Testis (tissue), 3 donors: Measurements from ENCODE around the gene FAIM2. TPM values are rescaled to one million over a fixed set of nuclear protein-coding genes. Genes with fewer than 3 reads are reported as not detected.

Experiments used
- DNase-seq: peaks from one replicate; pipeline ENCODE4 v3.0.0-alpha.2; 2019
- H3K27ac ChIP-seq, 2 donors: fragments of 200-600 bp; sonication (generic); one replicate each; pipeline ENCODE4 v1.5.1; 2019
- H3K27me3 ChIP-seq: fragments of 200-600 bp; sonication (generic); one replicate; pipeline ENCODE4 v1.5.1; 2019
- H3K36me3 ChIP-seq: fragments of 200-600 bp; sonication (generic); one replicate; pipeline ENCODE4 v1.5.1; 2017; ENCODE audit warnings: low read depth; ENCODE audit errors: missing control alignments
- H3K4me1 ChIP-seq: fragments of 200-600 bp; sonication (generic); one replicate; pipeline ENCODE4 v1.5.1; 2019
- H3K4me3 ChIP-seq, 2 donors: fragments of 200-600 bp; sonication (generic); one replicate each; pipeline ENCODE4 v1.5.1; 2017 to 2019
- H3K9me3 ChIP-seq: fragments of 200-600 bp; sonication (generic); one replicate; pipeline ENCODE4 v1.5.1; 2017
- CTCF ChIP-seq, 3 experiments: fragments of 450-650 bp in 2 of 3; fragments of 200-600 bp in 1 of 3; sonication (generic) in 1 of 3; IDR thresholded peaks; one replicate each; pipeline ENCODE4 v1.5.1; 2016 to 2019; ENCODE audit warnings: antibody characterized with exemption in 3 of 3, mild to moderate bottlenecking in 2 of 3, moderate library complexity in 1 of 3
- POLR2A ChIP-seq: fragments of 450-650 bp; IDR thresholded peaks from one replicate; pipeline ENCODE4 v1.6.1; 2017; ENCODE audit warnings: antibody characterized with exemption, mild to moderate bottlenecking, moderate library complexity
- WGBS, 2 donors: methylation state at CpG; one replicate each; pipeline ENCODE4 v1.1.5; 2018; 5-methylcytosine and 5-hydroxymethylcytosine counted together
- intact Hi-C: fragments of 100-400 bp; cut with DNase I; formaldehyde crosslinking; loops from one replicate; pipeline ENCODE4 v1.15.1; 2023; ENCODE audit warnings: low total_unique reads
- polyA plus RNA-seq: library from polyadenylated mRNA; stranded (reverse); fragments of 350-450 nt; fragmentation: Illumina TruSeq; extraction: RNeasy Lipid Tissue Mini Kit (QIAGEN cat#74804); gene quantifications from one replicate; pipeline ENCODE4 v1.2.3, GENCODE V29; 2014; ENCODE audit warnings: low read depth, low replicate concordance; ENCODE audit not compliant: insufficient read depth
- total RNA-seq, 2 donors: library from RNA; depleted of rRNA; stranded (reverse); fragments of >200 nt; gene quantifications; one replicate each; pipeline ENCODE4 v1.2.3, GENCODE V29; 2016

The FAIM2 gene
- total and polyA plus RNA-seq, 3 donors from 2014 or later: 14.6 to 67.5 (median 15.3) TPM

GRCh38 chr12:49894751-49895148 is 8.9 kb downstream of the FAIM2 start:
- DNase-seq: no peak
- H3K4me3 ChIP-seq: no peak overlapping the region
- 66 to 78% methylated on average over 2 to 5 of the region's 5 CpGs for WGBS, 2 donors

GRCh38 chr12:49893753-49894750 is 9.6 kb downstream of the FAIM2 start:
- 80 to 95% methylated on average over 10 of the region's 10 CpGs for WGBS, 2 donors
- no peaks in the 10 kb centered on the region for H3K27me3 ChIP-seq
- H3K4me1 ChIP-seq: peaks cover 17% of the 10 kb centered on the region
- H3K36me3 ChIP-seq: no peaks in the 10 kb centered on the region
- no peak for DNase-seq
- TF ChIP-seq POLR2A: no peak
- no peak for TF ChIP-seq CTCF (IDR thresholded peaks at IDR 0.05)
- H3K27ac ChIP-seq: no peak overlapping the region
- H3K9me3 ChIP-seq: no peaks in the 10 kb centered on the region
- H3K4me3 ChIP-seq: no peak overlapping the region
- intact Hi-C loops: no loop called here

More at GRCh38 chr12:49894751-49895148, 8.9 kb downstream of the FAIM2 start:
- Histone ChIP-seq H3K27ac (no peak overlapping the region), H3K27me3 (no peaks in the 10 kb centered on the region), H3K36me3 (no peaks in the 10 kb centered on the region), H3K9me3 (no peaks in the 10 kb centered on the region), H3K4me1 (peaks cover 17% of the 10 kb centered on the region)
- TF ChIP-seq POLR2A: no peak
- no peak for TF ChIP-seq CTCF (IDR thresholded peaks at IDR 0.05)
- intact Hi-C loops: no loop called here

- DNase-seq: no peak
- H3K9me3 ChIP-seq: no peaks in the 10 kb centered on the region
- H3K27me3 ChIP-seq: no peaks in the 10 kb centered on the region
- intact Hi-C loops: no loop called here
- WGBS, 2 donors: 72 to 84% methylated on average over 3 of the region's 3 CpGs
- H3K36me3 ChIP-seq: no peaks in the 10 kb centered on the region
- H3K4me3 ChIP-seq: no peak overlapping the region
- H3K27ac ChIP-seq: no peak overlapping the region
- H3K4me1 ChIP-seq: peaks cover 17% of the 10 kb centered on the region
- no peak for TF ChIP-seq POLR2A
- no peak for TF ChIP-seq CTCF (IDR thresholded peaks at IDR 0.05)
Observed at GRCh38 chr12:49892732-49893317, 10.9 kb downstream of the FAIM2 start.

- Histone ChIP-seq H3K4me3 (no peak overlapping the region), H3K36me3 (no peaks in the 10 kb centered on the region), H3K4me1 (peaks cover 17% of the 10 kb centered on the region), H3K27me3 (no peaks in the 10 kb centered on the region), H3K9me3 (no peaks in the 10 kb centered on the region), H3K27ac (no peak overlapping the region)
- 71 to 80% methylated on average over 10 of the region's 10 CpGs for WGBS, 2 donors
- no peak for TF ChIP-seq POLR2A
- no peak for TF ChIP-seq CTCF (IDR thresholded peaks at IDR 0.05)
- DNase-seq: no peak
- intact Hi-C loops: no loop called here
Observed at GRCh38 chr12:49892084-49892731, 11.5 kb downstream of the FAIM2 start.
